HFFc6 (cell line): ENCODE measurements around the gene ARF1. TPM values are rescaled to one million over a fixed set of nuclear protein-coding genes. Genes with fewer than 3 reads are reported as not detected.

ENCODE experiments used
- DNase-seq: peaks from one replicate; pipeline ENCODE4 v3.0.0-alpha.2; 2018
- H3K27ac Mint-ChIP-seq: 2 replicates; pipeline ENCODE4 v1.8.0; 2020; ENCODE audit warnings: mild to moderate bottlenecking, mixed read lengths
- H3K27me3 Mint-ChIP-seq: 2 replicates; pipeline ENCODE4 v1.8.0; 2021; ENCODE audit warnings: mild to moderate bottlenecking, moderate library complexity, mixed read lengths; ENCODE audit not compliant: insufficient read depth
- H3K36me3 Mint-ChIP-seq: 2 replicates; pipeline ENCODE4 v1.8.0; 2021; ENCODE audit warnings: low read depth, mixed read lengths
- H3K4me1 Mint-ChIP-seq: 2 replicates; pipeline ENCODE4 v1.8.0; 2020; ENCODE audit warnings: low read depth, mixed read lengths
- H3K4me3 Mint-ChIP-seq: 2 replicates; pipeline ENCODE4 v1.8.0; 2020; ENCODE audit warnings: mild to moderate bottlenecking, moderate library complexity, mixed read lengths
- H3K9me3 Mint-ChIP-seq: 2 replicates; pipeline ENCODE4 v1.8.0; 2020; ENCODE audit warnings: mild to moderate bottlenecking, mixed read lengths
- CTCF ChIP-seq: fragments of 200-600 bp; sonication (generic); IDR thresholded peaks from 2 replicates; pipeline ENCODE4 v1.5.0; 2021; ENCODE audit warnings: antibody characterized with exemption, mild to moderate bottlenecking
- total RNA-seq, 6 experiments: library from RNA; stranded (reverse); fragmentation: NEBNext Ultra II Directional; extraction: Animal tissue kit (Norgen Biotek cat#: 25700); gene quantifications; 2 replicates in 1 of 6; 3 replicates in 5 of 6; pipeline ENCODE4 v1.2.3, GENCODE V29; 2021

ARF1 gene
- total RNA-seq, 6 experiments from 2014 or later = 578 to 615 (median 590) TPM

- Mint-ChIP-seq H3K27me3 (peaks cover 9% of the 10 kb centered on the region), H3K4me1 (peaks cover 18% of the 10 kb centered on the region), H3K9me3 (peaks cover 3% of the 10 kb centered on the region), H3K4me3 (no peak overlapping the region), H3K27ac (no peak overlapping the region), H3K36me3 (peaks cover 2% of the 10 kb centered on the region)
- no peak for TF ChIP-seq CTCF
- DNase-seq = no peak
Measured at GRCh38 chr1:228122921-228123441, 40.5 kb downstream of the ARF1 start.

- Mint-ChIP-seq H3K4me1 (peaks cover 18% of the 10 kb centered on the region), H3K27me3 (peaks cover 9% of the 10 kb centered on the region), H3K27ac (no peak overlapping the region), H3K4me3 (no peak overlapping the region), H3K9me3 (no peaks in the 10 kb centered on the region; the same call in 1 of the 2 replicates), H3K36me3 (no peaks in the 10 kb centered on the region)
- DNase-seq = no peak
- TF ChIP-seq CTCF = no peak
Measured at GRCh38 chr1:228123505-228123904, 41.0 kb downstream of the ARF1 start.

- H3K36me3 Mint-ChIP-seq = no peaks in the 10 kb centered on the region
- DNase-seq = no peak
- peaks cover 10% of the 10 kb centered on the region for H3K4me1 Mint-ChIP-seq
- no peaks in the 10 kb centered on the region for H3K9me3 Mint-ChIP-seq
- no peak overlapping the region for H3K27ac Mint-ChIP-seq
- H3K27me3 Mint-ChIP-seq = peaks cover 10% of the 10 kb centered on the region
- no peak overlapping the region for H3K4me3 Mint-ChIP-seq
- no peak for TF ChIP-seq CTCF
Measured at GRCh38 chr1:228125185-228125584, 42.7 kb downstream of the ARF1 start.

- TF ChIP-seq CTCF = no peak
- peaks cover 6% of the 10 kb centered on the region for H3K4me1 Mint-ChIP-seq
- H3K27ac Mint-ChIP-seq = no peak overlapping the region
- H3K36me3 Mint-ChIP-seq = no peaks in the 10 kb centered on the region
- H3K4me3 Mint-ChIP-seq = no peak overlapping the region
- no peaks in the 10 kb centered on the region for H3K9me3 Mint-ChIP-seq
- H3K27me3 Mint-ChIP-seq = peaks cover 30% of the 10 kb centered on the region
- DNase-seq = no peak
Measured at GRCh38 chr1:228131766-228132165, 49.3 kb downstream of the ARF1 start.

- H3K27ac Mint-ChIP-seq = no peak overlapping the region
- peaks cover 29% of the 10 kb centered on the region for H3K27me3 Mint-ChIP-seq
Measured at GRCh38 chr1:228134591-228134990, 52.1 kb downstream of the ARF1 start.

More at GRCh38 chr1:228134591-228134990, 52.1 kb downstream of the ARF1 start:
- no peak for TF ChIP-seq CTCF
- H3K4me1 Mint-ChIP-seq = peaks cover 6% of the 10 kb centered on the region
- H3K9me3 Mint-ChIP-seq = no peaks in the 10 kb centered on the region
- DNase-seq = no peak
- no peak overlapping the region for H3K4me3 Mint-ChIP-seq
- no peaks in the 10 kb centered on the region for H3K36me3 Mint-ChIP-seq
